Activated CD4-positive, alpha-beta T cell treated with anti-CD3 and anti-CD28 coated beads, Interleukin-2, amount 50 U/mL, for 1 hour (primary cell): ENCODE results near the gene CCDC187.

ENCODE experiments used
- DNase-seq: peaks from one replicate; pipeline ENCODE4 v3.0.0-alpha.2; 2020

Gene CCDC187

DNA sequence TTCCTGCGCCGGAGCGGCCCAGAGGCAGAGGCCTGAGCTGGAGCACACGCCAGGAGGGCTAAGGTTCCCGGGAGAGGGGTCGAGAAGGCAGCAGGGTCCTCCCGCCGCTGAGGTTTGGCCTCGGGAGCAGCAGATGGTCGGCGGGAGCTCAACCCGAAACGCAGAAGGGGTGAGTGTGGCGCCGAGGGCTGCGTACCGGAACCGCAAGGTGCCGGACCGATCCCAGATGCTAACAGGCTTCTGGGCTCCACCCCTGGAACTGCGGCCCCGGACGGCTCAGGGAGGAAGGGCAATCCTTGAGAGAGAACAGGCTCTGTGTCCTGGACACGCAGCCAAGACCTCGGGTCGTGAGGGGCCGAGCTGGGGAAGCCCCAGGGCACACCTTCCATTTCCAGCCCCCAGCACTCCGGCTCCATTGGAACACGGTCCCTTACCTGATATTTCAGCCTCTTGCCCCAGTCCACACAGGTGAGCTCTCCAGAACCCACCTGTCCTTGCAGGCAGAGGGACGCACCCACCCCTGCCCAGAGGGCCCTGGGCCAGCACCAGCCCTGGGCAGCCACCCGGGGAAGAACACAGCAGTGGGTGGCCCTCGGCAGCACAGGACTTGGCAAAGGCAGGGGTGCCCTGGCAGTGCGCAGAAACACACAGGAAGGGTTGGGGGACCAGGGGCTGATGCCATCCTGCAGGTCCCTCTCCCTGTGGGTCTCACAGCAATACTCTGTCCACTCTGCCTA lies 100.3 kb downstream of the CCDC187 start:
- DNase-seq, result no peak

DNA sequence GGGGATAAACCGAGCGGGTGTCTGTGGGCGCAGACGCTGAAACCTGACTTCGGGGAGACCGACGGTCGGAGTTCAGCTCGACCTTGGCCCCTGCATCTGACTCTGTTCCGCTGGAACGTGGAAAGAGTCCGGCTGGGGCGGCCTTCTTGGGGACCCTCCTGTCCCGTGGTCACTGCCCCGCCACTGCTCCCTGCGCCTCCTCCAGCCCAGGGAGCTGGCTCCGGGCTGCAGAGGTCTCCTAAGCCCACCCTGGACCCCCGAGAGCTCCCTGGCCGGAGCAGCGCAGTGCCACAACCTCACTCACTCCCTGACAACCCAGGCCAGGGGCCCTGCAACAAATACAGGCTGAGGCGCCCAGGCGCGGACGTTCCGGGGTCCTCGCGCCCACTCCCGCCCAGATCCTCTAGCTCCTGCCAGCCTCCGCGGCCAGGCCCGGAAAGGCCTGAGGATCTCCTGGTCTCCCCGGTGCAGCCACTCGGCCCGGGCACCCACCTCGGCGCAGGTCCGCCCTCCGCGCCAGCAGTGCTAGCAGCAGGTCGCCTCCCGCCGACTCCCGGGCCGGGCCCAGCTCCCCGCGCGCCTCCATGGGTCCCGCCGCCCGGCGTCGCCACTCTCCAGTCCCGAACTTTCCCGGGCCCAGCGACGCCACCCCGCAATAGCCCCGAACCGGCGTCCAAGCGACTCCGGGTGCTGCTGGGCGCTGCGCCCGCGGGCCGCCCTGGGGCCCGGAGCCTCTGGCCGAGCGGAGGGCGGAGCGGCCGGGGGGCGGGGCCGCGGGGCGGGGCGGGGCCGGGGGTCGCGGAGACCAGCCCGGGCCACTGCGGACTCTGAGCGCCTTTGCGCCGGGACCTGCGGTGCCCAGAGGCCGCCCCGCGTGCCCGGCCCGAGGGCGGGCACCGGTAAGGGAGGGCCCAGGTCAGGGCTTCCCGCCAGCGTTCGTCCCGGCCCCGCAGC lies 101.2 kb downstream of the CCDC187 start:
- no peak for DNase-seq

DNA sequence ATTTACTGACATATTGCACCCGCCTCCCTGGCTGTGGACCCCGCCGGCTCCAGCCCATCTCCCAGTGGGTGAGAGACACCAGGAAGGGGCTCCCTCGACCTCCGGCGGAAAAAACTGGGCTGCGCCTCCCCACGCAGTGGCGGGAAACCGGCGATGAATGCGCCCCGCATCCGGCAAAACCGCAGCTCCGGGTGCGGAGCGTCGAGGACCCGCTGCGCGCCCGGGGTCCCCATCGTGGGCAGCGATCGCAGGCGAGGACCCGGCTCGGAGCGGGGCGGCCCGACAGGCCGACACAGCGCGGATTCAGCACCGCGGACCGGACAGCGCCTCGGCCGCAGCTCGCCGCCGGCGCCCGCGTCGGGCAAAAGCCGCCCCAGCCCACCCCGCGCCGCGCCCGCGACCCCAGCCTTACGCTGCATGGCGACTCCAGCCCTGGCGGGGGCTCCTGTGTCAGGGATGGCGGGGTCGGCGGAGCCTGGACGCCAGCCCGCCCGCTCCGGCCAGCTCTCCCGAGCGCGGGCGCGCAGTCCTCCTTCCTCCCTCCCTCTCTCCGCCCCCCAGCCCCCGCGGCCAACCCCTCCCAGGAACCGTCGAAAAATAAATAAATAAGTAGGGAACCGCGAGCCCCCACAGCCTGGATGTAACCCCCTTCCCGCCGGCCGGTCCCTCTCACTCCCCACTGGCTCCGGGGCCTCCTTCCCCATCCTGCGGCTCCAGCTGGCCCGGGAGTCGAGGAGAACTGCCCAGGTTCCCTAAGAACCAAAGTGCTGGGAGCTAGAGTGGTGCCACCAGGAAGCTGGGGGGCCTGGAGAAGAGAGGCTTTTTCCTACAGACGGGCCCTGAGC lies 102.1 kb downstream of the CCDC187 start:
- no peak for DNase-seq

DNA sequence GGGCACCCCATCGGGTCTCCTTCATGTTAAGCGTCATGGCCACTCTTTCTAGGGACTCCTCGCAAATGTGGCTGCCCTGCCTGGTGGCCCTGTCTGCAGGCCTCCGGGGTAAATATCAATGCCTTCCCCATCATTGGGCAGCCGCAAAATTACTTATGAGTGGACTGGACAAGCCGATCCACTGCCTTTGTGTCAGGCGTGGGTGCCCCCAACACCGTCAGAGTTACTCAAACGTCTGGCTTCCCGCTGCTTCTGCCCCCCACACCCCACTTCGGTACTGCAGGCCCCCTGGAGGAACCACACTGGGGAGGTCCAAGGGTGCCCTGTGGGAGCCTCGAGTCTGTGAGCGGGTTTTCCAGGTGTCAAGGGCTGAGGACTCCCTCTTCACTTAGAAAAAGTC lies 102.7 kb downstream of the CCDC187 start:
- DNase-seq, result no peak

DNA sequence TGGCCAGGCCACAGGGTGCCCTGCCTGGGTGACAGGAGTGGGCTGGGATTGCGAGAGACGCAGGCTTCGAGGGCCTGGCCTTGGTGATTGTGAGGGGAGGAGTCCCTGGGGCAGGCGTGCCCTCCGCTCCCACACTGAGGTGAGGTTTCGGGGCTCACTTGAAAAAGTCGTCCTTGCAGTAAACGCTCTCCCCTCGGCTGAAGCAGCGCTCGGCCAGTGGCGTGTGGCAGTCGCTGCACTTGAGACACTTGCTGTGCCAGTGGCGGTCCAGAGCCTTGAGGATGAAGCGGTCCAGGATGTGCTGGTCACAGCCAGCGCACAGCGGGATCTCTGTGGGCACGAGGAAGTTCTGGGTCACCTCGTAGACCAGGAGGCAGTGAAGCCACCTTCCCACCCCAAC lies 103.5 kb downstream of the CCDC187 start:
- no peak for DNase-seq
